Upper lobe of left lung (tissue), 4 donors: ENCODE measurements around the gene PSPN.

Experiments used
- CTCF ChIP-seq, 6 experiments: fragments of 450-650 bp in 4 of 6; fragments of 200-600 bp in 2 of 6; sonication (generic) in 2 of 6; IDR thresholded peaks; one replicate each; pipeline ENCODE4 v1.5.1; 2016 to 2019; ENCODE audit warnings: antibody characterized with exemption in 6 of 6
- EP300 ChIP-seq, 4 donors: sonication (generic); formaldehyde crosslinking; IDR thresholded peaks; one replicate each; pipeline ENCODE4 v1.5.1; 2017; ENCODE audit warnings: antibody characterized with exemption in 4 of 4, control low read depth in 2 of 4
- POLR2A ChIP-seq, 4 donors: fragments of 450-650 bp; IDR thresholded peaks; one replicate each; pipeline ENCODE4 v1.5.1; 2016 to 2017; ENCODE audit warnings: antibody characterized with exemption in 4 of 4, mild to moderate bottlenecking in 2 of 4

- TF ChIP-seq CTCF (IDR thresholded peaks at IDR 0.05) = no peak
- no peak for TF ChIP-seq EP300 (IDR thresholded peaks at IDR 0.05)
- no peak for TF ChIP-seq POLR2A (IDR thresholded peaks at IDR 0.05)
Observed at GRCh38 chr19:6394831-6395230, 19.1 kb upstream of the PSPN start.
